ENCODE measurements around the gene KRTAP20-4.

The KRTAP20-4 gene

GRCh38 chr21:30613836-30614235 lies 6.6 kb upstream of the KRTAP20-4 start, which contains the start of gene KRTAP6-1:
Gene KRTAP6-1, minus strand, starts transcription at chr21:30613930. Its CDS starts 26 bp downstream, at chr21:30613904.
- Histone ChIP-seq H3K27me3 (no peaks in the 10 kb centered on the region), H3K4me1 (no peaks in the 10 kb centered on the region), H3K27ac (no peak within 1 kb of the TSS), H3K4me3 (no peak within 1 kb of the TSS), H3K9me3 (no peaks in the 10 kb centered on the region), H3K36me3 (no peaks in the 10 kb centered on the region)
- intact Hi-C loops (cut with DNase I; ENCODE audit: low total_unique reads) = no loop called here
- no peak for DNase-seq
- TF ChIP-seq, protein P1, sequence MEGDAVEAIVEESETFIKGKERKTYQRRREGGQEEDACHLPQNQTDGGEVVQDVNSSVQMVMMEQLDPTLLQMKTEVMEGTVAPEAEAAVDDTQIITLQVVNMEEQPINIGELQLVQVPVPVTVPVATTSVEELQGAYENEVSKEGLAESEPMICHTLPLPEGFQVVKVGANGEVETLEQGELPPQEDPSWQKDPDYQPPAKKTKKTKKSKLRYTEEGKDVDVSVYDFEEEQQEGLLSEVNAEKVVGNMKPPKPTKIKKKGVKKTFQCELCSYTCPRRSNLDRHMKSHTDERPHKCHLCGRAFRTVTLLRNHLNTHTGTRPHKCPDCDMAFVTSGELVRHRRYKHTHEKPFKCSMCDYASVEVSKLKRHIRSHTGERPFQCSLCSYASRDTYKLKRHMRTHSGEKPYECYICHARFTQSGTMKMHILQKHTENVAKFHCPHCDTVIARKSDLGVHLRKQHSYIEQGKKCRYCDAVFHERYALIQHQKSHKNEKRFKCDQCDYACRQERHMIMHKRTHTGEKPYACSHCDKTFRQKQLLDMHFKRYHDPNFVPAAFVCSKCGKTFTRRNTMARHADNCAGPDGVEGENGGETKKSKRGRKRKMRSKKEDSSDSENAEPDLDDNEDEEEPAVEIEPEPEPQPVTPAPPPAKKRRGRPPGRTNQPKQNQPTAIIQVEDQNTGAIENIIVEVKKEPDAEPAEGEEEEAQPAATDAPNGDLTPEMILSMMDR (IDR thresholded peaks at IDR 0.05) = no peak

GRCh38 chr21:30615199-30615598 lies 5.2 kb upstream of the KRTAP20-4 start:
- Histone ChIP-seq H3K4me3 (no peak overlapping the region), H3K36me3 (no peaks in the 10 kb centered on the region), H3K9me3 (no peaks in the 10 kb centered on the region), H3K4me1 (no peaks in the 10 kb centered on the region), H3K27me3 (no peaks in the 10 kb centered on the region), H3K27ac (no peak overlapping the region)
- DNase-seq = no peak
- TF ChIP-seq, protein P1 (IDR thresholded peaks at IDR 0.05) = no peak
- intact Hi-C loops (cut with DNase I; ENCODE audit: low total_unique reads) = no loop called here

GRCh38 chr21:30616125-30616524 lies 4.3 kb upstream of the KRTAP20-4 start, which contains the start of gene KRTAP20-1:
Gene KRTAP20-1, plus strand, starts transcription at chr21:30616425. Its CDS starts 30 bp downstream, at chr21:30616455.
- no peak for DNase-seq
- no peaks in the 10 kb centered on the region for H3K4me1 ChIP-seq
- H3K4me3 ChIP-seq = no peak within 1 kb of the TSS
- TF ChIP-seq, protein P1 (IDR thresholded peaks at IDR 0.05) = no peak
- no peaks in the 10 kb centered on the region for H3K36me3 ChIP-seq
- H3K9me3 ChIP-seq = no peaks in the 10 kb centered on the region
- intact Hi-C loops (cut with DNase I; ENCODE audit: low total_unique reads) = no loop called here
- H3K27me3 ChIP-seq = no peaks in the 10 kb centered on the region
- H3K27ac ChIP-seq = no peak within 1 kb of the TSS

- no peaks in the 10 kb centered on the region for H3K9me3 ChIP-seq
- no peak overlapping the region for H3K4me3 ChIP-seq
- no peaks in the 10 kb centered on the region for H3K4me1 ChIP-seq
- TF ChIP-seq, protein P1 (IDR thresholded peaks at IDR 0.05) = no peak
- no peaks in the 10 kb centered on the region for H3K27me3 ChIP-seq
- no peak overlapping the region for H3K27ac ChIP-seq
- DNase-seq = no peak
- H3K36me3 ChIP-seq = no peaks in the 10 kb centered on the region
- intact Hi-C loops (cut with DNase I; ENCODE audit: low total_unique reads) = no loop called here
Measured at GRCh38 chr21:30620080-30620479, 347 bp upstream of the KRTAP20-4 start.

GRCh38 chr21:30623362-30623761 lies 2.9 kb downstream of the KRTAP20-4 start:
- no peak for DNase-seq
- H3K36me3 ChIP-seq = no peaks in the 10 kb centered on the region
- H3K4me3 ChIP-seq = no peak overlapping the region
- H3K9me3 ChIP-seq = peaks cover 0 to 5% (median 0%) of the 10 kb centered on the region in 3 donors
- H3K27ac ChIP-seq = no peak overlapping the region
- intact Hi-C loops (cut with DNase I; ENCODE audit: low total_unique reads) = no loop called here
- H3K27me3 ChIP-seq = no peaks in the 10 kb centered on the region
- H3K4me1 ChIP-seq = no peaks in the 10 kb centered on the region
- TF ChIP-seq, protein P1 (IDR thresholded peaks at IDR 0.05) = no peak
